Activated CD8-positive, alpha-beta memory T cell treated with anti-CD3 and anti-CD28 coated beads, Interleukin-2, amount 50 U/mL, for 4 hours (primary cell): ENCODE results near the gene ACVR1B.

ENCODE experiments used
- DNase-seq: peaks from one replicate; pipeline ENCODE4 v3.0.0-alpha.2; 2020

The ACVR1B gene

GRCh38 chr12:52006726-52007157 lies 55.2 kb downstream of the ACVR1B start, which contains the start of gene TAMALIN:
TSS of gene TAMALIN (plus strand) at chr12:52006946. CDS start at chr12:52007020, 74 bp downstream.
- DNase-seq, result peak; percentile 86

GRCh38 chr12:52007158-52007921 lies 55.8 kb downstream of the ACVR1B start:
- peak; percentile 63 for DNase-seq

GRCh38 chr12:52007982-52008510 lies 56.5 kb downstream of the ACVR1B start:
- DNase-seq, result no peak

- no peak for DNase-seq
These were observed 57.7 kb downstream of the ACVR1B start for GRCh38 chr12:52009081-52009751.

- DNase-seq, result no peak
These were observed 58.7 kb downstream of the ACVR1B start for GRCh38 chr12:52010152-52010622.

GRCh38 chr12:52010692-52011601 lies 59.4 kb downstream of the ACVR1B start:
- no peak for DNase-seq

GRCh38 chr12:52011602-52012214 lies 60.2 kb downstream of the ACVR1B start:
- no peak for DNase-seq

GRCh38 chr12:52013626-52014310 lies 62.3 kb downstream of the ACVR1B start:
- no peak for DNase-seq

- DNase-seq, result no peak
These were observed 63.4 kb downstream of the ACVR1B start for GRCh38 chr12:52014567-52015530.

- DNase-seq, result no peak
These were observed 64.1 kb downstream of the ACVR1B start for GRCh38 chr12:52015532-52016041.

- DNase-seq, result no peak
These were observed 67.1 kb downstream of the ACVR1B start for GRCh38 chr12:52018433-52019112.

- no peak for DNase-seq
These were observed 67.7 kb downstream of the ACVR1B start for GRCh38 chr12:52019113-52019770.

GRCh38 chr12:52020539-52021336 lies 69.2 kb downstream of the ACVR1B start:
- DNase-seq, result peak; percentile 70

- DNase-seq, result no peak
These were observed 71.3 kb downstream of the ACVR1B start for GRCh38 chr12:52022841-52023181.

GRCh38 chr12:52023182-52023975 lies 71.9 kb downstream of the ACVR1B start:
- peak; percentile 92 for DNase-seq

- DNase-seq, result no peak
These were observed 72.6 kb downstream of the ACVR1B start for GRCh38 chr12:52023976-52024688.

- no peak for DNase-seq
These were observed 73.3 kb downstream of the ACVR1B start for GRCh38 chr12:52024845-52025230.
